COR-L47 (cell line): ENCODE data around the gene FJX1.
A peak's percentile ranks its signal among the peaks of the same experiment; 100 is the strongest.

Source experiments
- DNase-seq: peaks from one replicate; lab custom pipeline; 2025; lab: John Stamatoyannopoulos, UW

Gene FJX1, protein sequence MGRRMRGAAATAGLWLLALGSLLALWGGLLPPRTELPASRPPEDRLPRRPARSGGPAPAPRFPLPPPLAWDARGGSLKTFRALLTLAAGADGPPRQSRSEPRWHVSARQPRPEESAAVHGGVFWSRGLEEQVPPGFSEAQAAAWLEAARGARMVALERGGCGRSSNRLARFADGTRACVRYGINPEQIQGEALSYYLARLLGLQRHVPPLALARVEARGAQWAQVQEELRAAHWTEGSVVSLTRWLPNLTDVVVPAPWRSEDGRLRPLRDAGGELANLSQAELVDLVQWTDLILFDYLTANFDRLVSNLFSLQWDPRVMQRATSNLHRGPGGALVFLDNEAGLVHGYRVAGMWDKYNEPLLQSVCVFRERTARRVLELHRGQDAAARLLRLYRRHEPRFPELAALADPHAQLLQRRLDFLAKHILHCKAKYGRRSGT

DNA sequence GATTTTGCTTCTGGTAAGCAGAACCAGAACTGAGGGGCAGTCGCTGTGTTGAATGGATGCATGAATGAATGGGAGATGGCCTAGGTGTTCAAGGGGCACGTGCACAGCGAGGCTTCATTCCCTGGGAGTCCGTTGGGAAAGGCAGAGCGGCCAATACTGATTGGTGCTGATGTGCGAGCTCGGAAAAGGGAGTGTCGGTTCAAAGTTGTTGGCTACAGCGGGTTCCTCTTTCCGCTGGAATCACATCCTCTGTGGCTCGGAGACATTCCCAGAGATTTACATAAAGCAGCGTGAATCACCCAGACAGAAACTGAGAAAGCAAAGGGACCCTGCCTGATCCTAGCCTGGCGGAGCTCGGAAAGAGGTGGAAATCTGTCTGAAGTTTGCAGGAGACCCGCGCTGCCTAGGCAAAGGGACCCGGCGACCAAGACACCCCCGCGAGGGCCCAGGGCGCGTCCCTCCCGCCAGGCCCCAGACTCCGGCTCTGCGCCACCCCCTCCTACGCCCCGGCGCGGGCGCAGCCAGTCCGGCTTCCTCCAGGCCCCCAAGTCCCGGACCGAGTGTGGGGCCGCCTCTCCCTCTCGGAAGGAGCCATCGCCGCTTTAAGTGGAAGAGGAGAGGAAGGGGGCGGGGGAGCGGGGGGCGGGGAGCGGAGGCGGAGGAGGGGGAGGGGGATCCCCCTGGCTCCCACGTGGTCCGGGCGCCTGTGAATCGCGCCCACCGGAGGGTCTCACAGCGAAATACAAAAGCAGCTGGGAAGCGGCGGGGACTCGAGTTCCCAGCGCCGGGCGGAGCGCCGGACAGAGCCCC, at the start of gene FJX1:
FJX1 (plus strand) TSS at position 774 of the 810 bp plus-strand sequence. CDS start 177 bp downstream, outside the sequence.
- DNase-seq = peak; percentile 82

DNA sequence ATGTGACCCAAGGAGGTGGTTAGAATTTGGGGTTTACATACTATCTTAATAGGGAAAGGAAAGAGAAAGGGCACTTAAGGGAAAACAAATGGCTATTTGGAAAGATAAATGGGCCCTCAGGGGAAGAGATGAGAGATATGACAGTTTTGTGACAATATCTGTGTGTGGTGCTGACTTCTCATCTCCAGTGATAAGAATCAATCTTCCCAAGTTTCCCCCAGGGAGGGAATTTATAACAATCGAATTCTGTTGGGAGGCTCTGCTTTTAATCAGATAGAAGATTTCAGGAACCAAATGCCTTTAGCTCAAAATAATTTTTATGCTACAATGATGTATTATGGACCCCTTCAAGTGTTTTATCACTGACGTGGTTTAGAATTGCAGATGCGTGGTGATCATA, 46.6 kb upstream of the FJX1 start:
- DNase-seq = no peak

DNA sequence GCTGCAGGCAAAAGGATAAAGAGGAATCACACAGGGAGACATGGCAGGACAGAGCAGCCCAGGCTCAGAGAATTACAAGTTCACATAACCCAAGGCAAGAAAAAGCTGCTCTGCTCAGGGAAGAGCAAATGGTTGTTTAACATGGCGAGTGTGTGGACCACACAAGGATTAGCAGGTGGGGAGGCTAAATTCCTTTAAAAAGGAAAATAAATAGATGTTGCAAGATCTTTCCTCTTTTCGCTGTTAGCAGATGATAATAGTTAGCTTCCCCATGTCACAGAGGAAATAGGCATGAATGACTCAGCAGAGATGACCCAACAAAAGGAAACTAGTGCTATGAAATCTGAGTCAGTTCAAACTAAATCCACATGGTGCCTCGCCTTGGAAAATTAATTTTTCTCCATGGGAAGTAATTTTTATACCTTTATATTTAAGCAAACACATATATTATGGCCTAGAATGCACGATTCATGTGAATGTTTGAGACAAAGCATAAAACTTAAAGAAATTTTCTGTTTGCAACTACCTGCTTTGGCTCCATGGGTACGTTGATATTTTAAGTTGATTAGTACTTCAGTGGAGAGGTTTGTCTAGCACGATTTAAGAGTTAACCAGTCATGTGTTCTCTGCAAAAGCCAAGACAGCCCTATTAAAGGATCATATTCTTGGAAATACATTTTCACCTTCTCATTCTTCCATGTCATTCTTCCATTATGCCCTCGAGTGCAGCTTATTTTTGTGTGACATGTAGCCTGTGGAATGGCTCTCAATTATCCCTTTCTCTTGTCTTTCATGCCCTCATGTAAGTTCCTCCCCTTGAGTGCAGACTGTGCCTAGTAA, 38.5 kb upstream of the FJX1 start:
- DNase-seq = no peak

DNA sequence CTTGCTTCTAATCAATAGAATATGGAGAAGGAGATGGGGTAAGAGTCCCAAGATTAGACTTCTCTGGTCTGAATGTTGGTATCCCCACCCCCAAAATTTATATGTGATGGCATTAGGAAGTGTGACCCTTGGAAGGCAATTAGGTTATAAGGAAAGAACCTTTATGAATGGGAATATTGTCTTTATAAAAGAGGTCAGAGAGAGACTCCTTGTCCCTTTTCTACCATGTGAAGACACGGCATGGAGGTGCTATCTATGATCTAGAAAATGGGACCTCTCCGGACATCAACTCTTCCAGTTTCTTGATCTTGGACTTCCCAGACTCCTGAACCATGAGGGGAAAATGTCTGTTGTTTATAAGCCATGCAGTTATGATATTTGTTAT, 37.9 kb upstream of the FJX1 start:
- DNase-seq = no peak

DNA sequence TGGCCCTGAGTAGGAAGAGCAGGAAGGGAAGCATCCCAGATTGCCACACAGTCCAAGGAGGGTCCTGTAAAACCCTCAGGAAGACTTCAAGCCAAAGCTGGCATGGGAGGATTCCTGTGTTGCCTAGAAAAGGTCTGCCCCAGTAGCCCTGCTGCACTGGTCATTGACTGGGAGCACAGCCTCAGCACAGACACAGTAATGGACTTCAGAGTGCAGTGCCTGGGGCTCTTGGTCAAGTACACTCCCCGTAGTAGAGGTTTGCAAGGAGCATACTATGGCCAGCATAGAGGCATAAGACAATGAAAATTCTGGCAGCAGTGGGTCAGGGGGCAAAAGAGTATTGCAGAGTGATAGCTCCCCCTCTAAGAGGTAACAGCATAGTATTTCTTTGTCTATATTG, 36.2 kb upstream of the FJX1 start:
- no peak for DNase-seq

DNA sequence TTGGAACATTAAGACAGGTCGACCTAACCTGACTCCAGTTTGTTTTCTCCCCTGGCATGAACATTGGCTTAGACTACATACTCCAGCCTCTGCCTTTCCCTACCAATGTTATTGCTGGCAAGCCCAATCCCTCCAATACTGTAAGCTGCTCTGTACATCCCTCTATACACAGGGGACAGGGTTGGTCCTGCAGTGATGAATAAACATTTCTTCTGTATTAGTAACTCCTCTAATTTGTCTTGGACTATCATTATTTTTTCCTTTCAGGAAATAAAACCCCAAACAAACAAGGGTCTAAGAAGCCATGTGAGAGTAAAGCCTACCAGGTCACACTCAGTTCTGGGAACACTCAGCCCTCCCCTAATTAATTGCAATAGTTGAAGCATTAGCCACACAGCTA, 35.1 kb upstream of the FJX1 start:
- no peak for DNase-seq

DNA sequence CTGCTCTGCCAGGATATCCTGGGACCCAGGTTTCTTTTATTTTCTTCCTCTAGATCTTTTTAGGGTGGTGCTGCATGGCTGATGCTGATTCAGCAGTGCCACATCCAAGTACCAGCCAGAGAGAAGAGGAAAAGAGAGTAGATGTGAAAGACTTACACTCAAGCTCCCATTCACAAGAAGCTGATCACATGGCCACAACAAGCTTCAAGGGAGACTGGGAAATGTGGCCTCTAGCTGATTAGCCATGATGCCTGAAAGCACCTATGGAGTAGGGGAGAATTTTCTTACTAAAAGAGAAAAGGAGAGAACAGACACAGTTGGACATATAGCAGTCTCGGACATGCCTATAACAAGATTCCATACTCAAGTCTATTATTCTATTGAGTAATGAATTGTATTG, 34.4 kb upstream of the FJX1 start:
- DNase-seq = no peak

DNA sequence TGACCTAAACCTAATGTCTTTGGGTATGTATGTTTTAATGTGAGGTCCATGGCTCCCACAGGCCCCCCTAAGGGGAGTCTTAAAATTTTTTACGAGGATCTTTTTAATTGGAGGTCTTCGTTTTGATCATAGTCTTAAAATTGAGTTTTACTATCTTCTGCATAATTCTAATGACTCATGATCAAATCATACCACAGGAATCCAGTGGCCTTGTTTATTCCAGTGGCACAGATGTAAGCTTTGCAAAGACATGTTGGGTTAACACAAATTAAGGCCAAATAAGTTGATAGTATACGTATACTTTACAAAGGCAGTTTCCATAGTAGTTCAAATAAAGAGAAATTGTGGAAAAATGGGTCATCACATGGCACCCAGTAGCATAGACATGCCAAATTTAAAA, 33.9 kb upstream of the FJX1 start:
- DNase-seq = no peak

DNA sequence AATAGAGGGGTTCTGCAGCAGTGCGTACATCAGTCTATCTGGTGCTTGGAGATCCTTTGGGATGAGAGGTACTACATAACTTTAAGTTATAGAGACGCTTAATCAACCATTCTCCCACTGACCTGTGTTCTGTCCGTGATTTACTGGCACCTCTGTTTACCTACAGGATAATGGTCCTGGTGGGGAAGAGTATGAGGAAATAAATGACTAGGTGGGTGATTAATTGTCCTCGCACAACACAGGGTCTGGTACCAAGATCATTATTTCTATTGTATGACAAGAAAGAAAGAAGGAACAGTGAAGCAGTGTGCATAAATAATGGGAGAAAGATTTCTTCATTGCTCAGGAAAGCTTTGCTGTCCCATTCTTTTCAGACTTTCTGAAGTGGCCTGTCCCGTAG, 32.8 kb upstream of the FJX1 start:
- DNase-seq = no peak

DNA sequence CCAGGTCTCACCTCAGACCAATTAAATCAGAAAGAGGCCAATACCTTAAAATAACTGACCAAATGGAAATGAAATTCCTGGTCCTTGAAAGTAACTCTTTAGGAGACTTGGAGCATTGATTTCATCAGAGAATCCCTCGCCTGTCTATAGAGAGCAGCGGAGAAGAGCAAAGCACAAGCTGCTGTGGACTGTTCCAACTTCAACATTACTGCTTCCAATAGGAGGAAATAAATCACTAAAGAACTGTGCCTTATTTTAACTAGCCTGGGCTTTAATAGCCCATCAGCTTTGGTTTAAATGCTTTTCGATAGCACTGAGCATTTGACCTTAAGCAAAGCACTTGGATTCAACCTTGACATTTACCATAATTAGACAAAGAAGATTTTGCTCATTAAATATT, 32.0 kb upstream of the FJX1 start:
- no peak for DNase-seq

DNA sequence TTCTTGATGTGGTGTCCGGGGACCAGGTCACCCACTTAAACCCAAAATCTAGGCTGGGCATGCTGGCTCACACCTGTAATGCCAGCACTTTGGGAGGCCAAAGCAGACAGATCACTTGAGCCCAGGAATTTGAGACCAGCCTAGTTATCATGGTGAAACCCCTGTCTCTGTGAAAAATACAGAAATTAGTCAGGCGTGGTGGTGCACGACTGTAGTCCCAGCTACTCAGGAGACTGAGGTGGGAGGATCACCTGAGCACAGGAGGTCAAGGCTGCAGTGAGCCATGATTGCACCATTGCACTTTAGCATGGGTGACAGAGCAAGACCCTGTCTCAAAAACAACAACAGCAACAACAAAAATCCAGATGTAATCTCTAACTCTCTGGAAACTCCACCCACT, 30.3 kb upstream of the FJX1 start:
- DNase-seq = no peak

DNA sequence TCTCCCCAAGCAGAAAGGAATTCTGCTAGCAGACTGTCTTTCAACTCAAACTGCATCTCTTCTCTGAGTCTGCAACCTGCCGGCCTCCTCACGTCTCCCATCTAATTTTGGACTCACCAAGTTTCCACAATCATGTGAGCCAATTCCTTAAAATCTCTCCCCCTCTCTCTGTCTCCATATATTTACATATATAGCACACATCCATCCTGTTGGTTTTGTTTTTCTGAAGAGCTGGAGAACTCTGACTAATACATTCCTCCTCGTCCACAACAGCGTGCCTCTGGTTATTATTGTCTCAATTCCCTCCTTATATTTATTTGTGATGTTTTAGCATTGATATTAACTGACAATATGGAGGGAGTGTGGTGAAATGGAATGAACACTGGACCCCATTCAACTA, 29.6 kb upstream of the FJX1 start:
- no peak for DNase-seq

DNA sequence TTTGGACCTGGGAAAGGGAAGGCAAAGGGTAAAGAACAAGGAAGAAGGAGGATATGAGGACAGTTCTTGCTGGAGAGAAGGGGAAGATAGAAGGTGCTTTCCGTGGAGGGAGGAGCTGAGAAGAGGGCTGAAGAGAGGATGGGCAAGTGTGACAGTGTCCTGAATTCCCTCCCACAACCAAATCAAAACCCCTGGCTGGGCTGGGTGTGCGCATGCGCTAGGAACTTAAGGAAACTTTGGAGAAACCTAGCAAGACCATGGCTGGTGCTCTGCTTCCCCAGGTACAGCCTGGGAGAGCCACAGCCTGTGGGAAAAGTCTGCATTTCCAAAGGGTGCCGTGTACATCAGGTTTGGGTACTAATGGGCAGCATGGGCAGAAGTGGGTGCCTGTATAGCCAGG, 29.0 kb upstream of the FJX1 start:
- no peak for DNase-seq

DNA sequence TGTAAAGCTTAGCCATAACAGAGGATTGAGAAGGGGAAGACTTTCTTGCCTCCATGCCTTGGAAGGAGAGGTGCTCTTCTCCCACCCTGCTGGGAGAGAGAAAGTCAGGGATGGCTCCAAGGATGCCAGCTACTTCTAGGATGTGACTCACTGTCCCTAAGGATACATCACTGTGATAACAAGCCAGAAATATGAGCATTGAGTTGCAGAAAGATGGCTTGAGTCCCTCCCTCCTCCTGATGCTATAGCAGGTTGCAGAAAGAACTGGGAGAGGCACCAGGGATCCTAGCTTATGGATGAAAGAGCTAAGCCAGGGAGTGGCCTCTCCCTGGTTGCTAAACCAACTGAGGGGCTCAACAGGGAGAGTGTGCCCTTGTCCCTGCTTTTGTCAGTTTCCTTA, 27.8 kb upstream of the FJX1 start:
- DNase-seq = no peak

DNA sequence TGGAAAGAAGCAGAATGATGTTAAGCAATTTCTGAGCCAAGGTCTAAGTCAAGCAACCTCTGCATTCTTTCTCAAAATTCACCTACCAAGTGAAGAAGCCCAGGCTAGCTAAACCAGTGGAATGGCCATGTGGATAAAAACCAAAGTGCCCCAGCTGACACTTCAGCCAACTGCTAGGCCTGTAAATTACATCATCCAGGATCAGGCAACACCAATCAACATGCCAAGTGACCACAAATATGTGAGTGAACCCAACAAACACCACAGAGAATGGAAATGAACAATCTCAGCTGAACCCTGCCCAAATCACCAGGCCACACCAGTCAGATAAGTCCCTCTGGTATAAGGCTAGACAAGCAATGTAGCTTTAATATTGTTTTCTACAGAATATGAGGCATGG, 25.1 kb upstream of the FJX1 start:
- no peak for DNase-seq

DNA sequence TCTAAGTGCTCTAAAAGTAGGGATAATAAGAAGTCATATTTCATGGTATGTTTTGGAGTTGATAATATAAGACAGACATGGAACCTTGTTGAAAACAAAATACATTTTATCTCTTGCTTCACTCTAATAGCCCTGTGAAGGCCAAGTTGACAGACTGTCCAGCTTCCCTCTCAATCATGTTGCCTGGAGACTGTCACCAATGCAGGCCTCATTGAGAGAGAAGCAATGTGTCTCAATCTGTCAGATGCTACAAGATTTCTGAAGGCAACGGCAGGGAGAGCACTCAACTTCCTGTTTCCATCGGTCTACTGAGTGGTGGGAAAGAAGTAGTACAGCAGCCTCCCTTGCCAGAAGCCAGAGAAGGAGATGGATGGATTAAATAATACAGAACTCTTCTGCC, 23.6 kb upstream of the FJX1 start:
- no peak for DNase-seq

DNA sequence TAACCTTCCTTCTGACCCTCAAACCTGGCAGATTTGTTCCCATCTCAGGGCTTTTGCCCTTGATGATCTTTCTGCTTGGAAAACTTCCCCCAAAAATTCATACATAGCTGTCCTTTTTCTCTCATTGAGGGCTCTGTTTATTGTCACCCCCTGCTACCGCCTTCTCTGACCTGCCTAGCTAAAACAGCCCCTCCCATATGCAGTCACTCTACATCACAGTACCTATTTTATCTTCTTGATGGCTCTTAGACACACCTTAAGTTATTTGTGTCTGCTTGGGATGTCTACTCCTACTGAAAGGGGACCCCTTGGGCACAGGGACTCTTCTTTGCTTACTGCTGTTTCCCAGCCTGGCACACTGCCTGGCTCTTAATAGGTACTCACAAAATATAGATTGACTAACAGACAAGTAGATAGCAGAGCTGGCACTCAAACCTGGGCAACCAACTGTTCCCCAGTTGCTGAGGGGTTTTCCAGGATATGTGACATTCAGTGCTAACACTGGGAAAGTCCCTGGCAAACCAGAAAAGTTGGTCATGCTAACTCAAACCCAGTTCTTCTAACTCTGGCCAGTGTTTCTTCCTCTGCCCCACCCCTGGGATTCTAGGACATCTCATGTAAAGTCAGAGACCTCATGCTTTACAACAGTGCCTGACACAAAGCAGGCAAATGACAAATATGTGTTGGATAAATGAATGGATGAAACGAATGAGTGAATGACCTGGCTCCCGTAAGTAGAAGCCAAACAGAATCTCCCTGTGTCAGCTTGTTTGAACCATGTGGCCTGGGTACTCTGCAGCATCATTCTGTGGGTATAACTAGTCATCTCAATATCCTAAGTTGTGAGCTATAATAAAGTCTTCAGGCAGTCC, 19.8 kb upstream of the FJX1 start:
- DNase-seq = no peak

DNA sequence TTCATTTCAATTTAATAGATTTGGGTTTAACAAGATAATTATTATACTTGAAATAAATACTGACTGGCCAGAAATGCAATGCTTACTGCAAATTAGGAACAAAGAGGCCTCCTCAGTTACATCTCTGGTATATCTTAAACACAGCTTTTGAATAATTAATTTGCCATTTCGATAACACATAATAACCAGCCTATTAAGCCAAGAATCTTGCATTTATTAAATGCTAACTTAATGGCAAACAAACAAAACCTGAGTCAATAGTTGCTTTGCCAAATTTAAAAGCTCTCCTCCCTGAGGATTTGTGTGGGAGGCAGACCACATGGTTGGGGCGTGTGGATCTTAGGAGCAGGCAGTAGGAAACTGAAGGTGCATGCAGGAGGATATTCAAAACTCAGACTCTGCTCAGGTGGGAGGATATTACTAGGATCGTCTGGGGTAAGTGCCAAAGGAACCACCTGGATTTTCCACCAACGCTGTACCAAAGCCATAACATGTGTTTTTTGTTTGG, 17.9 kb upstream of the FJX1 start:
- DNase-seq = no peak

DNA sequence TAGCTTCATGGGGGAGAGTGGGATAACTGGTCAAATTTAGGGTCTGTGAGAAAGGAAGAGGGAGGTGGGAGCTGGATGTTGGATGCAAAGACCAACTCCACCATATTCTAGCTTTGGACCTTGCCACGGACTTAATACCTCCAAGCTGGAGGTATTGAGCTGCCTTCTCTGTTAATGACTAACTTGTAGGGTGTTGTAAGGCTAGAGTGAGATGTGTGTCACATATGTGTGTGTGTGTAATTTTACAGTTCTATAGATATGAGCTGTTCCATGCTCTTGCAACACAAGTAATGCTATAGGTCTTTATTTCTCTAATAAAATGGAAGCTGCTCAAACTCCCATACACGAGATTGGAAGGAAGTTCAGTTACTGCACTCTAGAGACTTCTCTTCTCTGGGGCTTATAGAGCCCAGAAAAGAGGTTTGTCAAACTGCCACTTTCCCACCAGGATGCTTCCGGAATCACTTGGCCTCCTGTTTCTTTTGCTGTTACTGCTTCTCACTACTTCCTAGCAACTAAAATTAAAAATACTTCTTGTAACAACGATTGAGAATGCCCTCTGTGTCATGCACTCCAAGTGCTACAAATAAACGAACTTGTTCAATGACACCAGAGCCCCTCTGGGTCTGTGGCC, 16.0 kb upstream of the FJX1 start:
- no peak for DNase-seq

DNA sequence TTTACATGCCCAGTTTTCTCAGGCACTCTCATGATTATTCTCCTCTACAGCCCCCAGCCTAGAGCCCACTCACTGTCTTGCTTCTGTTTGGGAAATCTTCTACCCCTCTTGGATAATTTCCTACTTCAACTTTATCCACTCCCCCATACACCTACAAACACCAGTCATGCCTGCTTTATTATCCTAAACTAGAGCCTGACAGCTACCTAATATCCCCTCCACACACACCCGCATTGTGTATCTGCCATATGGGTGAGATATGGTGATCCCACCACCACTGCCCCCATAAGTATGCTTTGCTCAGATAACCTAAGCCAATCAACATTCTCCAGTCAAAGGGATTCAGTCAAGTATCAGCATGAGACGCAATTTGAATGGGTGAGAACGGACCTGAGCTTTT, 15.3 kb upstream of the FJX1 start:
- no peak for DNase-seq

DNA sequence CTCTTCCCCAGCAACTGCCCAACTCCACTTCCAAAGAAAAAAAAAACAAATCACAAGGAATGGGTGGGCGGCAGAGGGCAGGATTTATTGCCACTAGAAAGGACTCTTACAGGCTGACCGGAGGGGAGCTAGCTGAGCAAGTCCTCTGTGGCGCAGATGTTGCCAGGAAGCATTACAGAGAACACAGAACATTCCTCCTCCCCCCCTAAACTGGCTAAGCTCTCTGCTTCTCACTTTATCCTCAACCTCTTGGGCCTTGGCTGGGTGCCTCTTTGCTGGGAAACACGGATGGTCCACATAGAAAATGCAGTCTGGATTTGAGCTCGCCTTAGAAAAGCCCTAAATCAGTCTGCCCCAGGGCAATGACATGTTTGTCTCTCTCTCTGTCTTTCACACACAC, 12.6 kb upstream of the FJX1 start:
- DNase-seq = no peak
